SK-N-SH treated with all-trans-retinoic acid at 6 μM for 48 hours (cell line): ENCODE results near the gene CNIH1.

Experiments
- ATAC-seq: fragments of 200-7000 bp; cut with Tn5 transposase; 3 replicates; pipeline ENCODE4 v1.9.1; 2020; ENCODE audit warnings: mild to moderate bottlenecking, moderate library complexity
- ARNTL ChIP-seq: fragments of 450-650 bp; formaldehyde crosslinking; IDR thresholded peaks from 2 replicates; pipeline ENCODE4 v1.5.0; 2020; ENCODE audit warnings: low read depth, mild to moderate bottlenecking, moderate library complexity, borderline replicate concordance
- BACH2 ChIP-seq: fragments of 250-450 bp; sonication (Bioruptor Pico); IDR thresholded peaks from 2 replicates; pipeline ENCODE4 v1.9.0; 2021; ENCODE audit warnings: mild to moderate bottlenecking, borderline replicate concordance
- CSDC2 ChIP-seq: fragments of 250-450 bp; sonication (Bioruptor Pico); IDR thresholded peaks from 2 replicates; pipeline ENCODE4 v1.5.0; 2020; ENCODE audit warnings: mild to moderate bottlenecking, moderate library complexity
- ESRRG ChIP-seq: fragments of 250-450 bp; sonication (Bioruptor Pico); IDR thresholded peaks from 2 replicates; pipeline ENCODE4 v1.6.1; 2021; ENCODE audit warnings: mild to moderate bottlenecking
- GLIS3 ChIP-seq: fragments of 250-450 bp; sonication (Bioruptor Pico); IDR thresholded peaks from 2 replicates; pipeline ENCODE4 v1.5.0; 2020; ENCODE audit warnings: mild to moderate bottlenecking, moderate library complexity
- ISL1 ChIP-seq: fragments of 250-450 bp; sonication (Bioruptor Pico); IDR thresholded peaks from 2 replicates; pipeline ENCODE4 v2.1.2; 2022; ENCODE audit warnings: mild to moderate bottlenecking, moderate library complexity
- OSR1 ChIP-seq: fragments of 250-450 bp; sonication (Bioruptor Pico); IDR thresholded peaks from 2 replicates; pipeline ENCODE4 v1.8.0; 2022; ENCODE audit warnings: moderate library complexity, mild to moderate bottlenecking, inconsistent platforms
- PPARA ChIP-seq: fragments of 250-450 bp; sonication (Bioruptor Pico); IDR thresholded peaks from 2 replicates; pipeline ENCODE4 v1.5.0; 2020; ENCODE audit warnings: mild to moderate bottlenecking, borderline replicate concordance
- RARB ChIP-seq: fragments of 250-450 bp; sonication (Bioruptor Pico); IDR thresholded peaks from 2 replicates; pipeline ENCODE4 v1.8.0; 2021; ENCODE audit warnings: mild to moderate bottlenecking, moderate library complexity
- SNAI2 ChIP-seq: fragments of 250-450 bp; sonication (Bioruptor Pico); IDR thresholded peaks from 2 replicates; pipeline ENCODE4 v1.5.0; 2020; ENCODE audit warnings: mild to moderate bottlenecking, moderate library complexity
- TCF4 ChIP-seq: fragments of 250-450 bp; sonication (Bioruptor Pico); IDR thresholded peaks from 2 replicates; pipeline ENCODE4 v1.8.0; 2021; ENCODE audit warnings: mild to moderate bottlenecking, moderate library complexity, borderline replicate concordance
- ZC3H10 ChIP-seq: fragments of 250-450 bp; sonication (Bioruptor Pico); IDR thresholded peaks from 2 replicates; pipeline ENCODE4 v1.5.1; 2021; ENCODE audit warnings: mild to moderate bottlenecking, moderate library complexity
- ZFP3 ChIP-seq: fragments of 250-450 bp; sonication (Bioruptor Pico); IDR thresholded peaks from 2 replicates; pipeline ENCODE4 v1.5.0; 2020; ENCODE audit warnings: mild to moderate bottlenecking, moderate library complexity
- ZFP30 ChIP-seq: fragments of 450-650 bp; formaldehyde crosslinking; IDR thresholded peaks from 2 replicates; pipeline ENCODE4 v1.5.0; 2022; ENCODE audit warnings: mild to moderate bottlenecking, moderate library complexity
- ZNF565 ChIP-seq: fragments of 450-650 bp; formaldehyde crosslinking; conservative IDR thresholded peaks from 2 replicates; pipeline ENCODE4 v1.5.0; 2020; ENCODE audit warnings: low read depth, mild to moderate bottlenecking, moderate library complexity
- ZNF70 ChIP-seq: fragments of 450-650 bp; formaldehyde crosslinking; IDR thresholded peaks from 2 replicates; pipeline ENCODE4 v1.5.0; 2020; ENCODE audit warnings: mild to moderate bottlenecking, moderate library complexity
- TF ChIP-seq, protein P1 (sequence below): fragments of 250-450 bp; sonication (Bioruptor Pico); IDR thresholded peaks from 2 replicates; pipeline ENCODE4 v1.5.1; 2020; ENCODE audit warnings: low read depth, mild to moderate bottlenecking, moderate library complexity
- TF ChIP-seq, protein P2 (sequence below): fragments of 250-450 bp; sonication (Bioruptor Pico); IDR thresholded peaks from 2 replicates; pipeline ENCODE4 v1.8.0; 2020; ENCODE audit warnings: mild to moderate bottlenecking, moderate library complexity, borderline replicate concordance
- TF ChIP-seq, protein P3 (sequence below): fragments of 250-450 bp; sonication (Bioruptor Pico); IDR thresholded peaks from 2 replicates; pipeline ENCODE4 v1.5.0; 2020; ENCODE audit warnings: mild to moderate bottlenecking, moderate library complexity
- TF ChIP-seq, protein P4 (sequence below): fragments of 250-450 bp; sonication (Bioruptor Pico); IDR thresholded peaks from 2 replicates; pipeline ENCODE4 v1.5.1; 2021; ENCODE audit warnings: mild to moderate bottlenecking, moderate library complexity
- TF ChIP-seq, protein P5 (sequence below): fragments of 250-450 bp; sonication (Bioruptor Pico); IDR thresholded peaks from 2 replicates; pipeline ENCODE4 v1.8.0; 2021; ENCODE audit warnings: low read depth, mild to moderate bottlenecking, moderate library complexity, borderline replicate concordance

The CNIH1 gene

DNA sequence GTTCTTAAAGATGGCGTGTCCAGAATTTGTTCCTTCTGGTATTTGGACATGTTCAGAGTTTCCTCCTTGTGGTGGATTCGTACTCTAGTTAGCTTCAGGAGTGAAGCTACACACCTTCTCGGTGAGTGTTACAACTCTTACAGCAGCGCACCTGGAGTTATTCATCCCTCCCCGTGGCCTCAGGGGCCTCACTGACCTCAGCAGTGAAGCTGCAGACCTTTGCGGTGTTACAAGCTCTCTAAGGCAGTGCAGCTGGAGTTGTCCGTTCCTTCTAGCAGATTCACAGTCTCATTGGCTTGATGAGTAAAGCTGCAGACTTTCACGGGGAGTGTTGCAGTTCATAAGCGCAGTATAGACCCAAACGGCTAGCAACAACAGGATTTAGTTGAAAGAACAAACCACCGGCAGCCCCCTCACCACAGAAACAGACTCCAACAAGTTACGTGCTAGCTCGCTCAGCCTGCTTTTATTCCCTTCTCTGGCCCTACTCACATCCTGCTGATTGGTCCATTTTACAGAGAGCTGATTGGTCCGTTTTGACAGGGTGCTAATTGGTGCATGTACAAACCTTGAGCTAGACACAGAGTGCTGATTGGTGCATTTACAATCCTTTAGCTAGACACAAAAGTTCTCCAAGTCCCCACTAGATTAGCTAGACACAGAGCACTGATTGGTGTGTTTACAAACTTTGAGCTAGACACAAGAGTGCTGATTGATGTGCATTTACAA, 48.9 kb downstream of the CNIH1 start:
- TF ChIP-seq TCF4 (CRISPR knock-in tag) (no peak), PPARA (CRISPR knock-in tag) (no peak), BACH2 (CRISPR knock-in tag) (no peak), ESRRG (CRISPR knock-in tag) (no peak), SNAI2 (CRISPR knock-in tag) (no peak), ZNF565 (CRISPR knock-in tag) (no peak), ISL1 (CRISPR knock-in tag) (no peak), ARNTL (no peak), ZFP30 (CRISPR knock-in tag) (no peak), OSR1 (CRISPR knock-in tag) (no peak)
- TF ChIP-seq, protein P1, sequence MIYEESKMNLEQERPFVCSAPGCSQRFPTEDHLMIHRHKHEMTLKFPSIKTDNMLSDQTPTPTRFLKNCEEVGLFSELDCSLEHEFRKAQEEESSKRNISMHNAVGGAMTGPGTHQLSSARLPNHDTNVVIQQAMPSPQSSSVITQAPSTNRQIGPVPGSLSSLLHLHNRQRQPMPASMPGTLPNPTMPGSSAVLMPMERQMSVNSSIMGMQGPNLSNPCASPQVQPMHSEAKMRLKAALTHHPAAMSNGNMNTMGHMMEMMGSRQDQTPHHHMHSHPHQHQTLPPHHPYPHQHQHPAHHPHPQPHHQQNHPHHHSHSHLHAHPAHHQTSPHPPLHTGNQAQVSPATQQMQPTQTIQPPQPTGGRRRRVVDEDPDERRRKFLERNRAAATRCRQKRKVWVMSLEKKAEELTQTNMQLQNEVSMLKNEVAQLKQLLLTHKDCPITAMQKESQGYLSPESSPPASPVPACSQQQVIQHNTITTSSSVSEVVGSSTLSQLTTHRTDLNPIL (CRISPR knock-in tag) = no peak
- TF ChIP-seq, protein P2, sequence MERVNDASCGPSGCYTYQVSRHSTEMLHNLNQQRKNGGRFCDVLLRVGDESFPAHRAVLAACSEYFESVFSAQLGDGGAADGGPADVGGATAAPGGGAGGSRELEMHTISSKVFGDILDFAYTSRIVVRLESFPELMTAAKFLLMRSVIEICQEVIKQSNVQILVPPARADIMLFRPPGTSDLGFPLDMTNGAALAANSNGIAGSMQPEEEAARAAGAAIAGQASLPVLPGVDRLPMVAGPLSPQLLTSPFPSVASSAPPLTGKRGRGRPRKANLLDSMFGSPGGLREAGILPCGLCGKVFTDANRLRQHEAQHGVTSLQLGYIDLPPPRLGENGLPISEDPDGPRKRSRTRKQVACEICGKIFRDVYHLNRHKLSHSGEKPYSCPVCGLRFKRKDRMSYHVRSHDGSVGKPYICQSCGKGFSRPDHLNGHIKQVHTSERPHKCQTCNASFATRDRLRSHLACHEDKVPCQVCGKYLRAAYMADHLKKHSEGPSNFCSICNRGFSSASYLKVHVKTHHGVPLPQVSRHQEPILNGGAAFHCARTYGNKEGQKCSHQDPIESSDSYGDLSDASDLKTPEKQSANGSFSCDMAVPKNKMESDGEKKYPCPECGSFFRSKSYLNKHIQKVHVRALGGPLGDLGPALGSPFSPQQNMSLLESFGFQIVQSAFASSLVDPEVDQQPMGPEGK (CRISPR knock-in tag) = no peak
- no peak for ATAC-seq

DNA sequence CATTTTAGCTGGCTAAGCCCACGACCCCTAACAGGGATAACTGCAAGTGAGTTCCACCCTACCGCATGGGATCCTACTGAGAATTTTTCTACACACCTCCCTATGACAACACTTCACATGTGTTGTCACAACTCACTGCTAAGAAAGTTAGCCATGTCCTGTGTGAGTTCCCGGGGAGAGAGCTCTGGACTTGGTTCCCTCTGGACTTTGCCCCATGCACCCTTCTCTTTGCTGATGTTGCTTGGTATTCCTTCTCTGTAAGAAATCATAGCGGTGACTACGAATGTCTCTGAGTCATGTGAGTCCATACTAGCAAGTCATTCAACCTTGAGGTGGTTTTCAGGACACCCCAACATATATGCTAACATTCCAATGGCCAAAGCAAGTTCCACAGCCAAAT, 53.8 kb downstream of the CNIH1 start:
- TF ChIP-seq, protein P3, sequence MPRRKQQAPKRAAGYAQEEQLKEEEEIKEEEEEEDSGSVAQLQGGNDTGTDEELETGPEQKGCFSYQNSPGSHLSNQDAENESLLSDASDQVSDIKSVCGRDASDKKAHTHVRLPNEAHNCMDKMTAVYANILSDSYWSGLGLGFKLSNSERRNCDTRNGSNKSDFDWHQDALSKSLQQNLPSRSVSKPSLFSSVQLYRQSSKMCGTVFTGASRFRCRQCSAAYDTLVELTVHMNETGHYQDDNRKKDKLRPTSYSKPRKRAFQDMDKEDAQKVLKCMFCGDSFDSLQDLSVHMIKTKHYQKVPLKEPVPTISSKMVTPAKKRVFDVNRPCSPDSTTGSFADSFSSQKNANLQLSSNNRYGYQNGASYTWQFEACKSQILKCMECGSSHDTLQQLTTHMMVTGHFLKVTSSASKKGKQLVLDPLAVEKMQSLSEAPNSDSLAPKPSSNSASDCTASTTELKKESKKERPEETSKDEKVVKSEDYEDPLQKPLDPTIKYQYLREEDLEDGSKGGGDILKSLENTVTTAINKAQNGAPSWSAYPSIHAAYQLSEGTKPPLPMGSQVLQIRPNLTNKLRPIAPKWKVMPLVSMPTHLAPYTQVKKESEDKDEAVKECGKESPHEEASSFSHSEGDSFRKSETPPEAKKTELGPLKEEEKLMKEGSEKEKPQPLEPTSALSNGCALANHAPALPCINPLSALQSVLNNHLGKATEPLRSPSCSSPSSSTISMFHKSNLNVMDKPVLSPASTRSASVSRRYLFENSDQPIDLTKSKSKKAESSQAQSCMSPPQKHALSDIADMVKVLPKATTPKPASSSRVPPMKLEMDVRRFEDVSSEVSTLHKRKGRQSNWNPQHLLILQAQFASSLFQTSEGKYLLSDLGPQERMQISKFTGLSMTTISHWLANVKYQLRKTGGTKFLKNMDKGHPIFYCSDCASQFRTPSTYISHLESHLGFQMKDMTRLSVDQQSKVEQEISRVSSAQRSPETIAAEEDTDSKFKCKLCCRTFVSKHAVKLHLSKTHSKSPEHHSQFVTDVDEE (CRISPR knock-in tag) = no peak
- TF ChIP-seq OSR1 (CRISPR knock-in tag) (no peak), TCF4 (CRISPR knock-in tag) (no peak), ZNF565 (CRISPR knock-in tag) (no peak), ZC3H10 (CRISPR knock-in tag) (no peak), ZFP30 (CRISPR knock-in tag) (no peak), ARNTL (no peak), SNAI2 (CRISPR knock-in tag) (no peak), GLIS3 (CRISPR knock-in tag) (no peak), PPARA (CRISPR knock-in tag) (no peak), ISL1 (CRISPR knock-in tag) (no peak), RARB (CRISPR knock-in tag) (no peak), ZFP3 (CRISPR knock-in tag) (no peak), ESRRG (CRISPR knock-in tag) (no peak), BACH2 (CRISPR knock-in tag) (no peak), CSDC2 (CRISPR knock-in tag) (no peak), ZNF70 (CRISPR knock-in tag) (no peak)
- TF ChIP-seq, protein P4, sequence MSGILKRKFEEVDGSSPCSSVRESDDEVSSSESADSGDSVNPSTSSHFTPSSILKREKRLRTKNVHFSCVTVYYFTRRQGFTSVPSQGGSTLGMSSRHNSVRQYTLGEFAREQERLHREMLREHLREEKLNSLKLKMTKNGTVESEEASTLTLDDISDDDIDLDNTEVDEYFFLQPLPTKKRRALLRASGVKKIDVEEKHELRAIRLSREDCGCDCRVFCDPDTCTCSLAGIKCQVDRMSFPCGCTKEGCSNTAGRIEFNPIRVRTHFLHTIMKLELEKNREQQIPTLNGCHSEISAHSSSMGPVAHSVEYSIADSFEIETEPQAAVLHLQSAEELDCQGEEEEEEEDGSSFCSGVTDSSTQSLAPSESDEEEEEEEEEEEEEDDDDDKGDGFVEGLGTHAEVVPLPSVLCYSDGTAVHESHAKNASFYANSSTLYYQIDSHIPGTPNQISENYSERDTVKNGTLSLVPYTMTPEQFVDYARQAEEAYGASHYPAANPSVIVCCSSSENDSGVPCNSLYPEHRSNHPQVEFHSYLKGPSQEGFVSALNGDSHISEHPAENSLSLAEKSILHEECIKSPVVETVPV (CRISPR knock-in tag) = no peak
- no peak for ATAC-seq

DNA sequence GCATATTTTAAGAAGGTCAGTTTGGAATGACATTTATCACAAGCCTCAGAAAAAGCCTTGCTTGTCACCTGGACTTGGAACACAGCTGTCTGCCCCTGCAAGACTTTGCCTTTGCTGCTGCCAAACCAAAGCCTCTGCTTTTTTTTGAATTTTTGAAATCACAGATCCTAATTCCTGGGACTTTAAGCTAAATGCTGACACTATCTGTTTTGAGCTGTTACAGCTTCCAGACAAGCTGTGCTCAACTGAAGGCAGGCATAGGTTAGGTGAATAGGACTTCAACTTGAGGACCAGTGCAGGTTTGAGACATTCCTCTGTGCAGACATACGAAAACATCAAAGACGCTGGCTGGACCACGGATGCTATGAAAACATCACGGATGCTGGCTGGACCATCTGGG, 55.6 kb downstream of the CNIH1 start:
- no peak for ATAC-seq
- TF ChIP-seq ZFP30 (CRISPR knock-in tag) (no peak), TCF4 (CRISPR knock-in tag) (no peak), BACH2 (CRISPR knock-in tag) (no peak), ZFP3 (CRISPR knock-in tag) (no peak)
- TF ChIP-seq, protein P2 (CRISPR knock-in tag) = no peak
- TF ChIP-seq, protein P1 (CRISPR knock-in tag) = no peak
- TF ChIP-seq, protein P5, sequence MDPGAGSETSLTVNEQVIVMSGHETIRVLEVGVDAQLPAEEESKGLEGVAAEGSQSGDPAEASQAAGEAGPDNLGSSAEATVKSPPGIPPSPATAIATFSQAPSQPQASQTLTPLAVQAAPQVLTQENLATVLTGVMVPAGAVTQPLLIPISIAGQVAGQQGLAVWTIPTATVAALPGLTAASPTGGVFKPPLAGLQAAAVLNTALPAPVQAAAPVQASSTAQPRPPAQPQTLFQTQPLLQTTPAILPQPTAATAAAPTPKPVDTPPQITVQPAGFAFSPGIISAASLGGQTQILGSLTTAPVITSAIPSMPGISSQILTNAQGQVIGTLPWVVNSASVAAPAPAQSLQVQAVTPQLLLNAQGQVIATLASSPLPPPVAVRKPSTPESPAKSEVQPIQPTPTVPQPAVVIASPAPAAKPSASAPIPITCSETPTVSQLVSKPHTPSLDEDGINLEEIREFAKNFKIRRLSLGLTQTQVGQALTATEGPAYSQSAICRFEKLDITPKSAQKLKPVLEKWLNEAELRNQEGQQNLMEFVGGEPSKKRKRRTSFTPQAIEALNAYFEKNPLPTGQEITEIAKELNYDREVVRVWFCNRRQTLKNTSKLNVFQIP = no peak
